22Rv1 (cell line): ENCODE data around the gene NPDC1.

Experiments
- CTCF ChIP-seq: fragments of 450-650 bp; IDR thresholded peaks from 2 replicates; pipeline ENCODE4 v1.5.1; 2017; ENCODE audit warnings: mild to moderate bottlenecking
- ZFX ChIP-seq: fragments of 450-650 bp; IDR thresholded peaks from 2 replicates; pipeline ENCODE4 v1.6.1; 2017; ENCODE audit warnings: antibody characterized with exemption, borderline replicate concordance

GRCh38 chr9:137073992-137074399 lies 28.0 kb upstream of the NPDC1 start:
- no peak for TF ChIP-seq CTCF
- no peak for TF ChIP-seq ZFX
